CD4-positive, alpha-beta T cell treated with Interferon gamma for 1 hour (primary cell): Measurements from ENCODE around the gene DGKH.
"Not testable (repeated sequence)": the region's sequence is repeated elsewhere in the genome, so short reads cannot be mapped to it uniquely, and the experiment has no call there.

Source experiments
- DNase-seq: peaks from one replicate; pipeline ENCODE4 v3.0.0-alpha.2; 2020

The DGKH gene

DNA sequence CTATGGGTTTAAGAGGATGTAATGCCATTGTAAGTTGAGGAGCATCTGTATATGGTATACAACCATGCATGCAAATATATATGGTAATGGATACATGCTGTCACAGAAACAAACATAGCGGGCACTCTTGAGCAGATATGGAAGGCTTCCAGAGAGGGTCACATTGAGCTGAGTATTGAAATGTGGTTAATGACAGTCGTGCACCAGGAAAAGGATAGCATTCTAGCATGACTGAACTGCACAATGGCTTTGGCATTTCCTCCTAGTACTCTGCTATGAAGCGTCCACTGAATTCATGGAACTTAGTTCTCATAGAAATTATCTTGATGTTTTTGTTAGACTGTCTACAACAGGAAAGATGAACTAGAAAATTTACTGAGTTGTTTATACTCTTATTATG lies 25.2 kb downstream of the DGKH start:
- DNase-seq = no peak

DNA sequence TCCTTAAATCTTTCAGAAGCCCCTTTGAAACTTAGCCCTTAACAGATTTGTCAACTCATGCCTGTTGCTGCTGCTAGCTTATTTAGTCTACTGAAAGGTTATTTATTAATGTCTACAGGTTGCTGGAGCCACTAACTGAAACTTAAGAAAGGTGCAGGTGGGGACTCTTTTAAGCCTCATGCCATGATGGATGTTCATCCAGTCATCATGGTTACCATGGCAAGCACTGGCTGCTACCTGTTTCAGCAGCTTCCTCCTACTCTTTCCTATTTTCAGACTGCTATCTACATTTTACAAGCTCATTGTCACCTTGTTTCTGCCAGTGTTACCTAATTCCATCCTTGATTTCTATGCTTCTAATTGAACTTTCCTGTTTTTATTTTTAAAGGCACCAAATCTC lies 27.1 kb downstream of the DGKH start:
- DNase-seq = no peak

DNA sequence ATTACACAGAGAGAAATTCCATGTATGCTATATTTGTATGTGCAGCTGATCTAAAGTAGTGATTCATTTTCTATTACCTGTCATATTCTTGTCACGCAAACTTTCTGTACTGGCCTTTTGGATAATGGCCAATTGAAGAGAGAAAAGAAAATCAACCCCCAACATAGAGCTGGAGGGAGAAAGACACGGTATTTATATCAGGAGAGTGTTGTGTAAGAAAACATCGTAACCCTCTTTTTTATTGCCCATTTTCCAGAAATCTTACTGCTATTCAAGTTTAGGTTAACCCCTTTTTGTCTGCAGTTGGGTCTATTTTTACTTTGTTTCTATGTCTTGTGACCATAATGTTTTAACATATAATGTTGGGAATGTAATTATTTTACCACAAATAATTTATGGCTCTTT lies 27.9 kb downstream of the DGKH start:
- DNase-seq = no peak

DNA sequence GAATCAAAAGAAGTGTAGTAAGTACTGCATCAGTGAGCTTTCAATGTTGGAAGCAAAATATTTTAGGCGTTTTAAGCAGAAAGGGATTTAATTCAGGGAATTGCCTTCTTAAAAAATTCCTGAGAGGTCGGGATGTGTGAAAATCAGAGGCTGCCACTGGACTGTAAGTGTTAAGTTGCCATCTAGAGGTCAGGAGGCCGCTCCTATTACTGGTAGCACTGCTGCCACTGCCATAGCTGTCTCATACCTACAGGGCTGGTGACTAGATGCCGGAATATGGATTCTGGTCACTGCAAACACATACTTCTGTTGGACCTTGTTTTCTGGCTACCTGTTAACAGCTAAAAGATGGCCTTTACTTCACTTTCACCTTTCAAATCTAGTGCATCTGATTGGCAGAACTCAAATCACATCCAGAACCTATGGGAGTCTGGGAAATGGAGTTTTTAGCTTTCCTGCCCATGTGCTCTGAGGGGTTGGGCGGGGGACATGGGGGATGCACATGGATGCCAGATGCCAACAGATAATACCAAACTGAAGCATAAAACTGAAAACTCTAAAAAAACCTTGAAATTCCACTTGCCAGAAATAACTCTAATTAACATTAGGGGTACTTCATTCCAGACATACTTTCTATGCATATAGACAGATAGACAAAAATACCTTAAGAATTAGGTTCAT lies 29.8 kb downstream of the DGKH start:
- DNase-seq = no peak

DNA sequence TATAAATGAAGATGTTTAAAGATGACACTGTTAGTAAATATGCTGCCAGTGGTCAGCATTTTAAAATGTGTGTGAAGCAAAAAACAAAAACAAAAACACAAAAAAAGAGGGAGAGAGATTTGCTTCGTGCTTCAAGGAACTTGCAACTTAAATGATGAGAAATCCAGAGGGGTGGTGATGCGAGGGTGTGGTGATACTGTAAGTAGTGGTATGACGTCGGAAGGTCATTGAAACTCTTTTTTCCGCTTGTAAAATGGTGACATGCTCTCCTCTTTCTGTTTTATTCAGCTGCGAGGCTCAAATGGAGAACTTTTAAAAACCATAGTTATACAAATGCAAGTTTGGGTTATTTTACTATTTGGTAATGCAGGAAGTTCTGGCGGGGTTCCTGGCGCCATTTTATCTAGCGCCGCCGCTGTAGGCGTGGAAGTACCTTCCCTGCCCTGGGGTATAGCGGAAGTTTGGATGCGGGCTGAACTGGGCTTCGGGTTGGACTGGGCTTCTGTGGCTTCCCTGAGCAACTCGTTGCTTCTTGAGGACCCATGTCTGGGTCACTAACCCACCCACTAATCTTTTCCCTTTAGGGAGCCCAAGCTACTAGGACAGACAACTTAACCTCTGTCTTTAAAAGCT lies 34.8 kb downstream of the DGKH start:
- DNase-seq = no peak

DNA sequence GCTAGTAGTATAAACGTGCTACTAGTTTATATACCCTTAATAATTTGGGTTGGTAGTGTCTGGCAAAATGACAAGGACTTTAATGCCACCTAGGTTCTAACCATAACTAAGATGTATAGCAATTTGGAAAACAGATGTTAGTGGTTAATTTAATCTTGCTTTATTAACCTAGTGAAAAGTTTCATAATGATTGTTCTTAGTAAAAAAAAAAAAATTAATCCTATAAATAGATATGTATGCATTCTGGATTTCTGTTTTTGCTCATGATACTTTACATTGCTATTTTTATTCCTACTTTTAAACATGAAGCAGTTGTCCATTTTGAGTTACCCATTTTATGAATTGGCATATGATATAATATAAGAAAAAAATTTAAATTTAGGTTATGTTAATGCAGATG lies 36.3 kb downstream of the DGKH start:
- no peak for DNase-seq

DNA sequence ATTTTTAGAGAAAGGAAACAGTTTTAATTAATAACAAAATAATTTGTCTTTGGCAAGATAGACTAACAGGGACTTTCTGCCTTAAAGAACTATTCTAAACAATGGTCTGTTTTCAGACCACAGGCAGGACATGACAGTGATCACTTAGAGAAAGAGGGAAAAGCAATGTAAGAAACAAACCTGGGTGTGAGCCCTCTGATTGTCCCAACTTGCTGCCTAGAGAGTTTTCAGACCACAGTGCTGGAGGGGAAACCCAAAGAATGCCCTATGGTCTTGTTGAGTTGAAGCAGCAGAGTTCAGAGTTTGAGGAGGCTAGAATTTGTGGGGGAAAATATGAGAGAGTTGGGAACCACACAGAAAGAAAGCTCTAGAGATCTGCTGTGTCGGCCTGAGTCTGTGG lies 38.1 kb downstream of the DGKH start:
- DNase-seq = no peak

DNA sequence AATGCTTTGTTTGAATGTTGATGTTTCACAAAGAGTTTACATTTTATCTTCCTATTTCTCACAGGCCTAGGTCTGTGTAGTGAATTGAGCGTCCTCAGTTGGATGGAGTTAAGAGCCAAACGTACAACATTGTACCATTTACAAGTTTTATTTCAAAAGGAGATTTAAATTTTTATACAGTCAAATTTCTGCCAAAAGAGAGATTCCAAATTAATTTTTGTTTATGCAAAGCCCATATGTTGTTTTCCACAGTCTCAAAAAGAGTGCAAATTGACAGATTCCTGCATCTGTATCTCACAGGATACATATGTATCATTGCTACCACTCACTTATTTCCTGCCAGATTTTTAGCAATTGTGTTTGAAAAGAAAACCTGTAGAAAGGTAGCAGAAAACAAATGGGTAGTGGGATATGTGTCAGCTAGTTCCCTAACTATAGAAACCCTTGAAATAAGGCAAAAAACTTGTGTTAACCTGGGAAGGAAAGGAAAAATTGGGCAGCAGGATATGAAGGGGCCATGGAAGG lies 46.1 kb downstream of the DGKH start:
- DNase-seq = no peak

DNA sequence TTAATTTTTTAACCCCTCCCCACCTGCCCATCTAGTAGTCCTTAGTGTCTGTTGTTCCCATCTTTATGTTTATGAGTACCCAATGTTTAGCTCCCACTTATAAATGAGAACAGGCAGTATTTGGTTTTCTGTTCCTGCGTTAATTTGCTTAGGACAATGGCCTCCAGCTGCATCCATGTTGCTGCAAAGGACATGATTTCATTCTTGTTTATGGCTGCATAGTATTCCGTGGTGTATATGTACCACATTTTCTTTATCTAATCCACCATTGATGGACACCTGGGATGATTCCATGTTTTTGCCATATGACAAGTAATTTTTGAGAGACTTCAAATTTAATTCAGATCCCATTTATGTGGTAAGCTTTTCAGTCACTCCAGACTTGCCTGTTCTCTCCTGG lies 47.8 kb downstream of the DGKH start:
- DNase-seq = not testable (repeated sequence)

DNA sequence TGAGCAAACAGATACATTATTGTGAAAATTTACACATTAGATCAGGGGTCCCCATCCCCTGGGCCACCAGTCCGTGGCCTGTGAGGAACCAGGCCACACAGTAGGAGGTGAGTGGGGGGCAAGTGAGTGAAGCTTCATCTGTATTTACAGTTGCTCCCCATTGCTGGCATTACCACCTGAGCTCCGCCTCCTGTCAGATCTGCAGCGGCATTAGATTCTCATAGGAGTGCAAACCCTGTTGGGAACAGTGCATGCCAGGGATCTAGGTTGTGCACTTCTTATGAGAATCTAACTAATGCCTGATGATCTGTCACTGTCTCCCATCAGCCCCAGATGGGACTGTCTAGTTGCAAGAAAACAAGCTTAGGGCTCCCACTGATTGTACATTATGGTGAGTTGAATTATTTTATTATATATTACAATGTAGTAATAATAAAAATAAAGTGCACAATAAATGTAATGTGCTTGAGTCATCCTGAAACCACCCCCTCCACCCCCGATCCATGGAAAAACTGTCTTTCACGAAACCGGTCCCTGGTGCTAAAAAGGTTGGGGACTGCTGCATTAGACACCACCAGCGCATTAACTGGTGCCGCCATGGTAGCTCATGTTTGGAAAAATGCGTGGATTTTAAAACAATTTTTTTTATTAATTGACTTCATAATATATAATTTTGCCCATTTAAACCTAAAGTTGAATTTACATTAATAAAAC lies 51.7 kb downstream of the DGKH start:
- no peak for DNase-seq

DNA sequence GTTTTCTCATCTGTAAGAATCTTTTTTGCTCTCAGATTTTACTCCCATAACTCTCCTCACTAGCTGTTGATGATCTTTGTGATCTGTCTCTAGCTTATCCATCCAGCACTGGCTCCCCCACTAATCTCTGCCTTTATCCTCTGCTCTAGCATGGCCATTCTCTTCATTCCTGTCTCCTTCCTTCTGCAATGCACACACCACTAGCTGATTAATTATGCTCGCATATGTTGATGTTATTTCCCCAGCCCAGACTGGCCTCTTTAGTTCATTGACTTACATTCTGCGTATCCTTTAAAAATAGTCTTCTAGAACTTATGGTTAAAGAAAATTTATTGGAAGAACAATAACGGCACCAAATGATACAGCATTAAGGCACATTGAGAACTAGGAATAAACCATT lies 52.5 kb downstream of the DGKH start:
- no peak for DNase-seq

DNA sequence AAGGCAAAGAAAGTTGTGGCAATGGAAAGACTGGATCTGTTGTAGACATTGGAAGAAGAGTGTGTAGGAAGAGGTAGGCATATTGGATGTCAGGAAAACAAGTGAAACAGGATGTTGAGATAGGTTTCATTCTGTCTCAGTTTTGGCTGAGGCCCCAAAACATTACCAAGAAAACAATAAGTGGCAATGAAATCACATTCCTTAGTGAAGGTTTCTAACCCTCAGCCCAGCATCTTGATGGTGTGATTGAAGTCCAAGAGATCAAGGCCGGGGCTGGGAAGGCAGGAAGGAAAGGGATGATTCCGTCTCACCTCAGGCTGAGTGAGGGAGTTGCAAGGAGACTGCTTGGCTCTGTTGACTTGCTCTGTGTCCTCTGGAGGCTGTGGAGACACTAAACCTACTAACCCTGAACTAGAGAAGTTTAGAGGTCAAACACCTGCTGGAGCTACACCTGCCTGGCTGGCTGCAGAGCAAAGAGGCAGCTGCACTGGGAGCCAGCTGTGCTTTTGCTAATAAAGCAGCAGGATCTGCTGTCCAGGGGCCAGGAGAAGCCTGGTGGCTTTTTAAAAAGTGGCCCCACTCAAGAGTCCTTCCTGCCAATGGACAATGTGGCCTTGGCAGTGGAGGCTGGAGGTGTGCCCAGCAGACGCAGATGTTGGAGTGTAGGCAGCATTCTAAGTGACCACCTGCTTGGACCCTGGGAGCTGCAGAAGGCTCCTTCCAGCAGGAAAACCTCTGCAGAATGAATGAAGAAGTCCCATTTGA lies 53.6 kb downstream of the DGKH start:
- no peak for DNase-seq

DNA sequence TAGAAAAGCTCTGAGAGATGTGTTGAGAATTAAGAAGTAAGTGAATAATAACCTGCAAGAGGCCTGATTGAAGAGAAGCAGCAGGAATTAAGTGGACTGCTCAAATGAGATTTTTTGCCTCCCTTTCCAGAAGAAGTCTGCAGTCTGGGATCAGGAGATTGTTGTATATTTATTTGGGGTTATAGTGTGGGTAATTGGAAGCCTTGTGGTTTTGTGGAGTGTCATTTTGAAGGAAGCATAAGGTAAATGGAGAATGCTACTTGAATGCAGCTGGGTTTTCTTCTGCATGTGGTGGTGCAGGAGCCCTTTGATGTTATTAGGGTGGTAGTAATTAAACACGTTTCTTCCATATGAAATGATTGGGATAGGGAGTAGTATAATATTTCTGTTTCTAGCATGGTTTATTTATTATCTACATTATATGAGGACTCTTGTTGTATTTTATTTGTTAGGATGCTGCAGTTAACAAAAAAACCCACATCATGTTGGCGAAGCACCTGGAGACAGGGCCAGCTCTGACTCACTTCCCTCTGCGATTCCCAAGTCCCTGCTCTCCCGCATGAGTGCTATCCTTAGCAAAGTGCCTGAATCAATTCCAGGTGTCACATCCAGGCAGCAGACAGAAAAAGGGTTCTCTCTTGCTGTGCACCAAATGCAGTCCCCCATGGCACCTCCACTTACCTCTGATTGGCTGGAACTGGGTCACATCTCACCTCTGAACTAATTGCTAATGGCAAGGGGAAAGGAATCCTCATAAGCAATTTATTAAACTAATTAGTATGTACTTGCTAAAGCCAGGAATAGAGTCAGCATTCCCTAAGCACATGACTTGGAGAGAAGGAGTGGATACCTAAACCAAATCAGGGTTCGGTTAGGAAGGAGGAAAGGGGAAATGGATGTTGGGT lies 54.8 kb downstream of the DGKH start:
- no peak for DNase-seq

DNA sequence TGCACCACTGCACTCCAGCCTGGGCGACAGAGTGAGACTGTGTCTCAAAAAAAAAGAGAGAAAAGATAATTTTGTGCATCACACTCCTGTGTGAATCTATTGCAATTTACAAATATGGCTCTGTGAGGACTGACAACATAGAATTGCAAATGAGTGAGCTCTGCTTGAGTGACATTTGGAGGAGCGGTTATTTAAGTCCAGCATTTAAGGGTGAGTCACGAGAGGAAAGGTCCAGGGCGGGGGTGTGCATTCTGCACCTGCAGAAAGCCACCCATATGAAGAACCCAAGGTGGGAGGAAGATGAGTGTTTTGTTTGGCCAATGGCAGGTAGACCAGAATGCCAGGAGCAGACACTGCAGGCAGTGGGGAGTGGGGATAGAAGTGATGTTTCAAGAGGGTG lies 58.5 kb downstream of the DGKH start:
- DNase-seq = no peak

DNA sequence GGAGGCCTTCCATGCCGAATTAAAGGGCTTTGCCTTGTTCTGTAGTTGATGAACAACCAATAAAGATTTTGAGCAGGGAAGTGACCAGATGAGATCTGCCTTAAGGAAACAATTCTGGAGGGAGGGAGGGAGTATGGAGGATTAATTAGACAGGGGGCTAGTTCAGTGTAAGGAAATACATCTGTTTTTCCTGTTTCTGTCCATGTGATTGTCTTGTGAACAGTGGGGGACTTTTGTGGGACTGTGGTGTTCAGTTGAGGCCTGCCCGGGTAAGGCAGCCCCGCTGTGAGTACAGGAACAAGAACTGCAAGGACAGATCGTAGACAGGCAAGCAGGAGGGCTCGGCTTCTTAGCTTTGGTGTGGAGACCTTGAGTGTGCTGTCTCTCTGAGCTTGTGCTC lies 59.0 kb downstream of the DGKH start:
- no peak for DNase-seq

DNA sequence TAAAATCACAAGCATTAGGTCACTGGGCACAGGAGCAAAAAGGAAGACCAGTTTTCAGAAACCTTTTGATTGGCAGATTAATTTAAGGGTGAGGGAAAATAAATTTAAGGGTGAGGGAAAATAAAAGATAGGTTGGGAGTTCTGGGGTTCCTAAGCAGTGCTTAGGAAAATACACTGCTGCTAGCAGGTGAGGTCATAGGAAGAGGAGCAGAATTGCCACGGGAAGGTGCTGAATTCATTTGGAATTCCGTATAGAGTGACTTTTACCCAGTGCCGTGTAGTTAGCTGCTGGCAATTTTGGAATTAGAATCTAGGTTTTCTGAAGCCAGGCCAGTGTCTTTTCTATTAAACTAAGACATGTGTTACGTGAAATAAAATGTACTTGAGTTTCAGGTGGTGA lies 59.8 kb downstream of the DGKH start:
- no peak for DNase-seq

DNA sequence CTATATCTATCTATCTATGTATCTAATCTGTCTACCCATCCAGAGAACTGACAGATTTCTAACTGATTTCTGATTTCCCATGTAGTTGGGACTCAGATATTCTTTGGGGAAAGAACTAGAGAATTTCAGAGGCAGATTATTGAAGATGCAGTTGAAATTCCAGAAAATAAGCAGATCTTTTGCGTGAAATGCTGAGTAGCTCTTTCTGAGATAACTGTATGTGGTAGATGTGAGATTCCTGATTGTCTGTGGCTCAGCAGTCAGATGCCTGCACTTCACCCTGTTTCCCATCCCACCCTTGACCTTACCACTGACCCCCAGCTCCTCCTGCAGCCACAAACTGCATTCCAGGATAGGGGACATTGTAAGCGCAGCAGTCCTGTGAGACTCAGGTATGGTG lies 61.5 kb downstream of the DGKH start:
- DNase-seq = no peak

DNA sequence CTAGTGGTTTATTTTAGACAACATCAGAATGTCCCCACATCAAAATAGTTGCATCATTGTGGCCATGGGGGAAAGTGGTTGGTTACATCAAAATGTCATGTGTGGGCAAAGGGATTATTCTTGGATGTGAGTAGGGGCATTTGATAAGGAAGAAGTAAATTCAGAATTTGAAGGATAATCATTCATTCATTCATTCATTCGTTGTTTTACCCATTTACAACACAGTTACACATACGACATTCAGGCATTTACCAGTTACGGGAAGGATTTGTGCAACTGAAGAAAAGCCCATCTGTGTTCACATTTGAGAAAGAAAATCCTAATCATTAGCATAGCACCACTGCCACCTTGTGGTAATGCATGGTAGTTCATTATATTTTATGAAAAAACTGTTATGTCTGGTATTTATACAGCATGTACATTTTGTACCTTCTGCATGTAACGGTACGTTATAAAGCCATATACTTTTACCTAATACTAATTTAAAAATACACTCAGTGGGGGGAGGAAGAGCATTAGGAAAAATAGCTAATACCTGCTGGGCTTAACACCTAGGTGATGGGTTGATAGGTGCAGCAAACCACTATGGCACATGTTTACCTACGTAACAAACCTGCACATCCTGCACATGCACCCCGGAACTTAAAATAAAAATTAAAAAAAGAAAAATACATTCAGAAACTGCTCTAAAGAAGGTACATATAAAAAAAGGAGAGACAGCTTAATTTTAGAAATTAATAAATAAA lies 62.1 kb downstream of the DGKH start:
- DNase-seq = no peak

DNA sequence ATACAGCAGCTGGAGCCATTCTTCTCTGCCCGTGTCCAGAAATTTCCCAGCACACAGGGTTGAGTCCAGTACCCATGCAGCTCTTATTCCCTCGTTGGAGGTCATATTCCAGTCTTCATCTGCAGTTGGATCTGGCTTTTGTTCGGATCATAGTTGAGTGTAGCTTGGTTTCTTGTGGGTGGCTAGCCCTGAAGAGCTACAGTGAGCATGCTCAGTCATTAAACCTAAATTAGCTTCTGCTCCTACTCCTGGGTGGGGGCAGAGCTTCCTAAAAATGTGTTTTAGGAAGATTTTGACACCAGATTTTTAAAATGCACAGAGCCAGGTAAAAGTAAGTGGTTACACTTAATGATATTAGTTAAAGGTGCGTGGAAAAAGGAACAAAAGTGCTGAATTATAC lies 64.4 kb downstream of the DGKH start:
- DNase-seq = no peak

DNA sequence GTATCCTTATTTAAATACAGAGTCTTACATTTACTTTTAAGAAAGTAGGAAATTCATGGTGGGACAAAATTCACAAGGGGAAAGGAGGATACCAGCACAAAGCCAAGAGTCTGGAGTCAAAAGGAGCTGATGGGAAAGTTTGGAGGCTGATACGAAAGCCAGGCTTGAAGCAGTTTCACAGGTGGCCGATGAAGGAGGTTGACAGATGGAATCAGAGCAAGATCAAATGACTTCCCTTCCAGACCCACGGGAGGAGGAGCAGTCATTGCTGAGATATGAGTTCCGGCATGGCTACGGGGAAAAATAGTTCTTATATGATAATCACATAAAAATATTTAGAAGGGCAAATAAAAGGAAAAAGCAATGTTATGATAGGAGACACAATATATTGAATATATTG lies 65.0 kb downstream of the DGKH start:
- no peak for DNase-seq

DNA sequence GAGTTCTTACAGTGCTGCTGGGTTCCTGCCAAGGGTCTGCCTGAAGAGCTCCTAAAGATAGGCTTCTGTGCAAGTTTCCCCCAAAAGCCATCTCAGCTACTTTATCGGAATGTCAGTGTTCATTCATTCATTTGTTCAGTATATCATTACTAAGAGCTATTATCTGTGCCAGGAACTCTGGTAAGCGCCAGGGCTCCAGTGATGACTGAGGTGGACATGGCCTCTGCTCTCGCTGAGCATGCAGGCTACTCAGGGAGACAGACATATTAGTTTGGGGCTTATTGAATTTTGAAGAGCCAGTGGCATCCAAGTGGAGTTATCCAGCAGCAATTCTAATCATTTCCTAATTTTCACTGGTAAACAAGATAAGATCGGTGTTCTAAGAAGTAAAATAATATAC lies 65.8 kb downstream of the DGKH start:
- DNase-seq = no peak

DNA sequence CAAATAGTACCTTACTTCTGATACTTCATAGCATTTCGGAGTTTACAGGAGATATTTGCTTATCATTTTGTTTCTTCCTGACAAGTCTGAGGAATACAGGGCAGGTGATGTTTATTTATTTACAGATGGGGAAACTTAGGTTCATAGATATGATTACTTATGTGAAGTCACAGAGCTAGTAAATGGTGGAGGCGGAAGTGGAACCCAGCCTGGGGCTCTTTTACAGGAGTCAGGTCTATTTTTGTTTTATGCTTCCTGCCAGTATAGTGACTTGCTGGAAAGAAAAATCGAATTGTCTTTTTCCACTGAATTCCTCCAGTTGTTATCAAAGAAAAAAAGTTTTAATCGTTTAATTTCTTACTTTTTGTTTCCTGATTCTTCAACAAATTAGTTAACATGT lies 66.5 kb downstream of the DGKH start:
- no peak for DNase-seq
